ENCODE data around the gene PRUNE2. TPM values are rescaled to one million over a fixed set of nuclear protein-coding genes. Genes with fewer than 3 reads are reported as not detected.
"Not testable (repeated sequence)": the region's sequence is repeated elsewhere in the genome, so short reads cannot be mapped to it uniquely, and the experiment has no call there.

Gene PRUNE2
- total RNA-seq, 1 experiment from 2014 or later, result 0.48 TPM

GRCh38 chr9:76603931-76604570, 301.9 kb downstream of the PRUNE2 start:
- peaks cover 9% of the 10 kb centered on the region for H3K4me1 ChIP-seq (ENCODE audit: low read length)
- no peaks in the 10 kb centered on the region for H4K20me1 ChIP-seq (ENCODE audit: insufficient read depth, low read depth, low read length)
- H2AFZ ChIP-seq (ENCODE audit: low read length), result no peak overlapping the region
- H3K4me2 ChIP-seq (ENCODE audit: low read depth, low read length, poor library complexity, severe bottlenecking), result no peak overlapping the region
- H3K4me3 ChIP-seq (ENCODE audit: low read length), result no peak overlapping the region
- H3K27me3 ChIP-seq (ENCODE audit: low read length), result no peaks in the 10 kb centered on the region
- H3K79me2 ChIP-seq (ENCODE audit: low read length), result no peaks in the 10 kb centered on the region
- H3K9me2 ChIP-seq (replicated peaks; ENCODE audit: insufficient read depth, low read length), result no peaks in the 10 kb centered on the region
- H3K36me3 ChIP-seq (ENCODE audit: insufficient read depth, low read length), result no peaks in the 10 kb centered on the region
- no peak overlapping the region for H3K27ac ChIP-seq (ENCODE audit: low read length)
- no peak overlapping the region for H3K9ac ChIP-seq (ENCODE audit: low read length)
- no peak for DNase-seq
- H3K9me3 ChIP-seq (ENCODE audit: low read length), result no peaks in the 10 kb centered on the region

- no peaks in the 10 kb centered on the region for H3K79me2 ChIP-seq (ENCODE audit: low read length)
- peaks cover 9% of the 10 kb centered on the region for H3K4me1 ChIP-seq (ENCODE audit: low read length)
- H3K27ac ChIP-seq (ENCODE audit: low read length), result no peak overlapping the region
- no peaks in the 10 kb centered on the region for H3K27me3 ChIP-seq (ENCODE audit: low read length)
- no peak overlapping the region for H3K9ac ChIP-seq (ENCODE audit: low read length)
- no peak overlapping the region for H3K4me3 ChIP-seq (ENCODE audit: low read length)
- no peaks in the 10 kb centered on the region for H4K20me1 ChIP-seq (ENCODE audit: insufficient read depth, low read depth, low read length)
- DNase-seq, result no peak
- H3K9me2 ChIP-seq (replicated peaks; ENCODE audit: insufficient read depth, low read length), result no peaks in the 10 kb centered on the region
- no peaks in the 10 kb centered on the region for H3K9me3 ChIP-seq (ENCODE audit: low read length)
- no peak overlapping the region for H2AFZ ChIP-seq (ENCODE audit: low read length)
- no peak overlapping the region for H3K4me2 ChIP-seq (ENCODE audit: low read depth, low read length, poor library complexity, severe bottlenecking)
- H3K36me3 ChIP-seq (ENCODE audit: insufficient read depth, low read length), result no peaks in the 10 kb centered on the region
Observed at GRCh38 chr9:76603448-76603895, 302.4 kb downstream of the PRUNE2 start.

- H3K4me1 ChIP-seq (ENCODE audit: low read length), result peaks cover 9% of the 10 kb centered on the region
- H3K9me3 ChIP-seq (ENCODE audit: low read length), result no peaks in the 10 kb centered on the region
- no peak overlapping the region for H3K9ac ChIP-seq (ENCODE audit: low read length)
- no peaks in the 10 kb centered on the region for H4K20me1 ChIP-seq (ENCODE audit: insufficient read depth, low read depth, low read length)
- H3K27me3 ChIP-seq (ENCODE audit: low read length), result no peaks in the 10 kb centered on the region
- H3K27ac ChIP-seq (ENCODE audit: low read length), result no peak overlapping the region
- H3K4me2 ChIP-seq (ENCODE audit: low read depth, low read length, poor library complexity, severe bottlenecking), result no peak overlapping the region
- H3K9me2 ChIP-seq (replicated peaks; ENCODE audit: insufficient read depth, low read length), result no peaks in the 10 kb centered on the region
- H3K36me3 ChIP-seq (ENCODE audit: insufficient read depth, low read length), result no peaks in the 10 kb centered on the region
- H2AFZ ChIP-seq (ENCODE audit: low read length), result no peak overlapping the region
- no peak for DNase-seq
- no peak overlapping the region for H3K4me3 ChIP-seq (ENCODE audit: low read length)
- H3K79me2 ChIP-seq (ENCODE audit: low read length), result no peaks in the 10 kb centered on the region
Observed at GRCh38 chr9:76602199-76602598, 303.7 kb downstream of the PRUNE2 start.

- Histone ChIP-seq H3K9me2 (replicated peaks; ENCODE audit: insufficient read depth, low read length) (no peaks in the 10 kb centered on the region), H4K20me1 (ENCODE audit: insufficient read depth, low read depth, low read length) (no peaks in the 10 kb centered on the region), H3K36me3 (ENCODE audit: insufficient read depth, low read length) (no peaks in the 10 kb centered on the region), H3K9ac (ENCODE audit: low read length) (no peak overlapping the region), H3K9me3 (ENCODE audit: low read length) (no peaks in the 10 kb centered on the region), H3K4me2 (ENCODE audit: low read depth, low read length, poor library complexity, severe bottlenecking) (no peak overlapping the region), H2AFZ (ENCODE audit: low read length) (no peak overlapping the region), H3K27me3 (ENCODE audit: low read length) (no peaks in the 10 kb centered on the region), H3K4me1 (ENCODE audit: low read length) (peaks cover 3% of the 10 kb centered on the region), H3K79me2 (ENCODE audit: low read length) (no peaks in the 10 kb centered on the region), H3K27ac (ENCODE audit: low read length) (no peak overlapping the region), H3K4me3 (ENCODE audit: low read length) (no peak overlapping the region)
- DNase-seq, result no peak
Observed at GRCh38 chr9:76600007-76600615, 305.8 kb downstream of the PRUNE2 start.

- H3K9me3 ChIP-seq (ENCODE audit: low read length), result no peaks in the 10 kb centered on the region
- no peaks in the 10 kb centered on the region for H3K9me2 ChIP-seq (replicated peaks; ENCODE audit: insufficient read depth, low read length)
- no peak for DNase-seq
- no peaks in the 10 kb centered on the region for H4K20me1 ChIP-seq (ENCODE audit: insufficient read depth, low read depth, low read length)
- no peaks in the 10 kb centered on the region for H3K4me1 ChIP-seq (ENCODE audit: low read length)
- no peak overlapping the region for H2AFZ ChIP-seq (ENCODE audit: low read length)
- H3K4me3 ChIP-seq (ENCODE audit: low read length), result no peak overlapping the region
- H3K36me3 ChIP-seq (ENCODE audit: insufficient read depth, low read length), result no peaks in the 10 kb centered on the region
- H3K79me2 ChIP-seq (ENCODE audit: low read length), result no peaks in the 10 kb centered on the region
- no peak overlapping the region for H3K4me2 ChIP-seq (ENCODE audit: low read depth, low read length, poor library complexity, severe bottlenecking)
- H3K9ac ChIP-seq (ENCODE audit: low read length), result no peak overlapping the region
- H3K27me3 ChIP-seq (ENCODE audit: low read length), result no peaks in the 10 kb centered on the region
- H3K27ac ChIP-seq (ENCODE audit: low read length), result no peak overlapping the region
Observed at GRCh38 chr9:76598981-76599380, 306.9 kb downstream of the PRUNE2 start.

- Histone ChIP-seq H3K4me3 (ENCODE audit: low read length) (no peak overlapping the region), H4K20me1 (ENCODE audit: insufficient read depth, low read depth, low read length) (no peaks in the 10 kb centered on the region), H3K27ac (ENCODE audit: low read length) (no peak overlapping the region), H3K27me3 (ENCODE audit: low read length) (no peaks in the 10 kb centered on the region), H3K4me1 (ENCODE audit: low read length) (no peaks in the 10 kb centered on the region), H3K36me3 (ENCODE audit: insufficient read depth, low read length) (no peaks in the 10 kb centered on the region), H3K9me2 (replicated peaks; ENCODE audit: insufficient read depth, low read length) (no peaks in the 10 kb centered on the region), H3K9ac (ENCODE audit: low read length) (no peak overlapping the region), H3K9me3 (ENCODE audit: low read length) (no peaks in the 10 kb centered on the region), H3K79me2 (ENCODE audit: low read length) (no peaks in the 10 kb centered on the region), H2AFZ (ENCODE audit: low read length) (no peak overlapping the region), H3K4me2 (ENCODE audit: low read depth, low read length, poor library complexity, severe bottlenecking) (no peak overlapping the region)
- DNase-seq, result no peak
Observed at GRCh38 chr9:76595645-76596044, 310.3 kb downstream of the PRUNE2 start.

- Histone ChIP-seq H4K20me1 (ENCODE audit: insufficient read depth, low read depth, low read length) (no peaks in the 10 kb centered on the region), H3K4me1 (ENCODE audit: low read length) (no peaks in the 10 kb centered on the region), H3K9me2 (replicated peaks; ENCODE audit: insufficient read depth, low read length) (no peaks in the 10 kb centered on the region), H3K4me3 (ENCODE audit: low read length) (no peak overlapping the region), H3K36me3 (ENCODE audit: insufficient read depth, low read length) (no peaks in the 10 kb centered on the region), H3K9ac (ENCODE audit: low read length) (no peak overlapping the region), H3K4me2 (ENCODE audit: low read depth, low read length, poor library complexity, severe bottlenecking) (no peak overlapping the region), H3K27ac (ENCODE audit: low read length) (no peak overlapping the region), H3K79me2 (ENCODE audit: low read length) (no peaks in the 10 kb centered on the region), H3K27me3 (ENCODE audit: low read length) (no peaks in the 10 kb centered on the region), H3K9me3 (ENCODE audit: low read length) (no peaks in the 10 kb centered on the region), H2AFZ (ENCODE audit: low read length) (no peak overlapping the region)
- no peak for DNase-seq
Observed at GRCh38 chr9:76594764-76595424, 311.0 kb downstream of the PRUNE2 start.

GRCh38 chr9:76593961-76594735, 311.8 kb downstream of the PRUNE2 start:
- not testable (repeated sequence) for H3K27ac ChIP-seq (ENCODE audit: low read length); H3K36me3 ChIP-seq (ENCODE audit: insufficient read depth, low read length); H3K4me3 ChIP-seq (ENCODE audit: low read length); H2AFZ ChIP-seq (ENCODE audit: low read length); H3K4me1 ChIP-seq (ENCODE audit: low read length); DNase-seq; H3K4me2 ChIP-seq (ENCODE audit: low read depth, low read length, poor library complexity, severe bottlenecking); H3K9ac ChIP-seq (ENCODE audit: low read length); H3K79me2 ChIP-seq (ENCODE audit: low read length); H3K9me2 ChIP-seq (replicated peaks; ENCODE audit: insufficient read depth, low read length); H3K27me3 ChIP-seq (ENCODE audit: low read length); H3K9me3 ChIP-seq (ENCODE audit: low read length); H4K20me1 ChIP-seq (ENCODE audit: insufficient read depth, low read depth, low read length)

Measured in Karpas-422 (cell line).